ENCODE results near the gene ZNF764. TPM values are rescaled to one million over a fixed set of nuclear protein-coding genes. Genes with fewer than 3 reads are reported as not detected.

Gene ZNF764
- total and polyA plus RNA-seq, 9 of the 15 experiments (the other 6 are each of a cell fraction or from before 2014, with no cell fraction given): 0.69 to 10.1 (median 4.1) TPM

- TF ChIP-seq MBD1 (CRISPR knock-in tag; IDR thresholded peaks at IDR 0.05) (no peak), THAP7 (CRISPR knock-in tag; IDR thresholded peaks at IDR 0.05) (no peak), GMEB1 (CRISPR knock-in tag; IDR thresholded peaks at IDR 0.05) (peak; percentile 99), RHOXF2B (CRISPR knock-in tag; conservative IDR thresholded peaks at IDR 0.05) (no peak), TAF15 (IDR thresholded peaks at IDR 0.05; ENCODE audit: low read depth, low read length) (no peak), CBX1 (IDR thresholded peaks at IDR 0.05; ENCODE audit: low read depth) (0 out of 2 replicates have a peak, but pooled peaks have one; percentile 23), SAP30 (IDR thresholded peaks at IDR 0.05; ENCODE audit: borderline replicate concordance, insufficient read depth, low read depth, low read length, poor library complexity, severe bottlenecking) (no peak), HLTF (IDR thresholded peaks at IDR 0.05) (no peak), MAZ (CRISPR knock-in tag; conservative IDR thresholded peaks at IDR 0.05 in 1 of 2, IDR thresholded peaks at IDR 0.05 in 1 of 2) (peak; percentile 9 to 79; a peak in 3 of 4 replicates), CTCF (IDR thresholded peaks at IDR 0.05 in 2 of 3, conservative IDR thresholded peaks at IDR 0.05 in 1 of 3; ENCODE audit: insufficient read depth in 2 of 3, low read depth in 1 of 3, low read length in 3 of 3) (no peak; a peak in 1 of 6 replicates), TAL1 (IDR thresholded peaks at IDR 0.05) (no peak), DPF2 (IDR thresholded peaks at IDR 0.05) (no peak), ZNF584 (CRISPR knock-in tag; IDR thresholded peaks at IDR 0.05; ENCODE audit: low read depth) (no peak), ZNF197 (CRISPR knock-in tag; IDR thresholded peaks at IDR 0.05; ENCODE audit: low read depth) (no peak), DNMT1 (IDR thresholded peaks at IDR 0.05) (no peak), ZKSCAN3 (CRISPR knock-in tag; IDR thresholded peaks at IDR 0.05) (no peak), SIN3B (IDR thresholded peaks at IDR 0.05; ENCODE audit: low read depth) (peak; percentile 66; the same call in 1 of the 2 replicates), SNRNP70 (optimal IDR thresholded peaks at IDR 0.05; ENCODE audit: low read depth, low read length) (no peak), USF1 (CRISPR knock-in tag; IDR thresholded peaks at IDR 0.05) (no peak), ELF4 (CRISPR knock-in tag; IDR thresholded peaks at IDR 0.05) (no peak), HNRNPL (IDR thresholded peaks at IDR 0.05; ENCODE audit: low read depth, low read length) (peak; percentile 96)
Measured at GRCh38 chr16:30557957-30558788, at the start of gene ZNF764 (continued).

Measured in K562 (cell line).